Stimulated activated naive CD8-positive, alpha-beta T cell treated with anti-CD3 and anti-CD28 coated beads, Interleukin-15, amount 100 ng/mL, for 72 hours (primary cell): ENCODE data around the gene HSP90AB1.

ENCODE experiments used
- ATAC-seq: fragments of 150-1000 bp; cut with Tn5 transposase; 2 replicates; pipeline ENCODE4 v1.10.0; 2021; ENCODE audit warnings: mild to moderate bottlenecking, moderate library complexity
- DNase-seq, 2 donors: peaks; one replicate each; pipeline ENCODE4 v3.0.0; 2021 to 2022
- H3K27ac Mint-ChIP-seq, 2 donors: one replicate each; pipeline ENCODE4 v1.8.0; 2022; ENCODE audit warnings: mild to moderate bottlenecking in 2 of 2, mixed read lengths in 2 of 2, moderate library complexity in 2 of 2
- H3K27me3 Mint-ChIP-seq: one replicate; pipeline ENCODE4 v1.8.0; 2022; ENCODE audit warnings: mixed read lengths
- H3K4me1 Mint-ChIP-seq: one replicate; pipeline ENCODE4 v1.8.0; 2022; ENCODE audit warnings: mild to moderate bottlenecking, mixed read lengths
- H3K4me3 Mint-ChIP-seq, 2 donors: one replicate each; pipeline ENCODE4 v1.8.0; 2022; ENCODE audit warnings: mild to moderate bottlenecking in 2 of 2, mixed read lengths in 2 of 2, moderate library complexity in 1 of 2
- H3K9me3 Mint-ChIP-seq, 2 donors: one replicate each; pipeline ENCODE4 v1.8.0; 2022; ENCODE audit warnings: mixed read lengths in 2 of 2

HSP90AB1 gene

DNA sequence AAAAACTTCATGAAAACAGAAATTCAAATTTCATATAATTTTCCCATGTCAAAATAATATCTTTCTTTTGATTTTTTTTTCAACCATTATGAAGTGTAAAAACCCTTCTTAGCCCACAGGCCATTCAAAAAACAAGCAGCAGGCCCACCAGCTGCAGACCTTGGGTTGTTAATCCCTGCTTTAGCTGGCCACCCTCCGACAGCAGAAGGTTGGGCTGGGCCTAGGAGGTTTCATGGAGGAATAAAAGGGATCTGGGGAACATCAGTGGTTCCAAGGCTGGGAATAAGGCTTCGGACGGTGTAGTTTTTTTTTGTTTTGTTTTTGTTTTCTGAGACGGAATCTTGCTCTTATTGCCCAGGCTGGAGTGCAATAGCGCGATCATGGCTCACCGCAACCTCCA, 3.6 kb upstream of the HSP90AB1 start:
- Mint-ChIP-seq H3K27me3 (no peaks in the 10 kb centered on the region), H3K4me3 (no peak overlapping the region), H3K4me1 (peaks cover 37% of the 10 kb centered on the region), H3K27ac (no peak overlapping the region), H3K9me3 (no peaks in the 10 kb centered on the region)
- DNase-seq (no peak), ATAC-seq (no peak)

- no peak for ATAC-seq
- Mint-ChIP-seq H3K27me3 (no peaks in the 10 kb centered on the region), H3K4me3 (peak overlapping the region; percentile 99), H3K4me1 (peaks cover 48% of the 10 kb centered on the region), H3K9me3 (no peaks in the 10 kb centered on the region), H3K27ac (peak overlapping the region; percentile 68 to 89)
- no peak for DNase-seq
These were observed 1.4 kb upstream of the HSP90AB1 start for GRCh38 chr6:44245391-44245911.

GRCh38 chr6:44245912-44246662, 814 bp upstream of the HSP90AB1 start:
- Mint-ChIP-seq H3K4me3 (peak overlapping the region; percentile 99), H3K4me1 (peaks cover 55% of the 10 kb centered on the region), H3K27me3 (no peaks in the 10 kb centered on the region), H3K27ac (peak overlapping the region; percentile 100), H3K9me3 (no peaks in the 10 kb centered on the region)
- peak; percentile 65 for ATAC-seq
- peak; percentile 86 to 88 for DNase-seq

- Mint-ChIP-seq H3K4me3 (peak overlapping the region; percentile 99), H3K27me3 (no peaks in the 10 kb centered on the region), H3K9me3 (no peaks in the 10 kb centered on the region), H3K27ac (peak overlapping the region; percentile 100), H3K4me1 (peaks cover 68% of the 10 kb centered on the region)
- DNase-seq (peak; percentile 87 to 94), ATAC-seq (peak; percentile 76)
These were observed 719 bp downstream of the HSP90AB1 start for GRCh38 chr6:44247338-44248302.

- DNase-seq (no peak), ATAC-seq (no peak)
- Mint-ChIP-seq H3K4me3 (peak overlapping the region; percentile 99), H3K9me3 (no peaks in the 10 kb centered on the region), H3K27ac (peak overlapping the region; percentile 100), H3K4me1 (peaks cover 77% of the 10 kb centered on the region), H3K27me3 (no peaks in the 10 kb centered on the region)
These were observed 1.7 kb downstream of the HSP90AB1 start for GRCh38 chr6:44248579-44248978.

GRCh38 chr6:44249082-44249748, 2.3 kb downstream of the HSP90AB1 start:
- no peak for DNase-seq
- peak overlapping the region; percentile 100 for H3K27ac Mint-ChIP-seq
- H3K4me3 Mint-ChIP-seq: peak overlapping the region; percentile 99
- H3K27me3 Mint-ChIP-seq: no peaks in the 10 kb centered on the region
- H3K4me1 Mint-ChIP-seq: peaks cover 84% of the 10 kb centered on the region
- no peak for ATAC-seq
- H3K9me3 Mint-ChIP-seq: no peaks in the 10 kb centered on the region

- Mint-ChIP-seq H3K27me3 (no peaks in the 10 kb centered on the region), H3K27ac (peak overlapping the region; percentile 16 to 100), H3K9me3 (no peaks in the 10 kb centered on the region), H3K4me3 (peak overlapping the region; percentile 99), H3K4me1 (peaks cover 92% of the 10 kb centered on the region)
- DNase-seq: no peak
- no peak for ATAC-seq
These were observed 3.3 kb downstream of the HSP90AB1 start for GRCh38 chr6:44250067-44250717.

DNA sequence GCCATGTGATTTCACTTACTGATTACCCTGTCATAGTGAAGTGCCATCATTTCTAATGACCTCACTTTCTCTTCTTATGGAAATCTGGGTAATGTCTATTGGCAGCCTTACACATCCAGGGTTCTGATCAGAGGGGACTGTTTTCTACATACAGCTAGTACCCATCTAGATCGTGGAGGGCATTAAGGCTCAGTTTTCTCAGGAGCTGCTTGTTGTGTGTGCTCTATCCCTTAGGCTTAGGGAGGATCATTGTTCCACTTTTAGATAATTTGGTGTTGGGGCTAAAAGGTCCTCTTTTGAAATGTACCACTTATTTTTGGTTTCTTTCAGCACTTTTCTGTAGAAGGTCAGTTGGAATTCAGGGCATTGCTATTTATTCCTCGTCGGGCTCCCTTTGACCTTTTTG, 3.8 kb downstream of the HSP90AB1 start:
- ATAC-seq (no peak), DNase-seq (no peak)
- Mint-ChIP-seq H3K27ac (peak overlapping the region in 1 of 2 donors; percentile 100), H3K4me3 (peak overlapping the region; percentile 17 to 99), H3K27me3 (no peaks in the 10 kb centered on the region), H3K4me1 (peaks cover 92% of the 10 kb centered on the region), H3K9me3 (no peaks in the 10 kb centered on the region)

DNA sequence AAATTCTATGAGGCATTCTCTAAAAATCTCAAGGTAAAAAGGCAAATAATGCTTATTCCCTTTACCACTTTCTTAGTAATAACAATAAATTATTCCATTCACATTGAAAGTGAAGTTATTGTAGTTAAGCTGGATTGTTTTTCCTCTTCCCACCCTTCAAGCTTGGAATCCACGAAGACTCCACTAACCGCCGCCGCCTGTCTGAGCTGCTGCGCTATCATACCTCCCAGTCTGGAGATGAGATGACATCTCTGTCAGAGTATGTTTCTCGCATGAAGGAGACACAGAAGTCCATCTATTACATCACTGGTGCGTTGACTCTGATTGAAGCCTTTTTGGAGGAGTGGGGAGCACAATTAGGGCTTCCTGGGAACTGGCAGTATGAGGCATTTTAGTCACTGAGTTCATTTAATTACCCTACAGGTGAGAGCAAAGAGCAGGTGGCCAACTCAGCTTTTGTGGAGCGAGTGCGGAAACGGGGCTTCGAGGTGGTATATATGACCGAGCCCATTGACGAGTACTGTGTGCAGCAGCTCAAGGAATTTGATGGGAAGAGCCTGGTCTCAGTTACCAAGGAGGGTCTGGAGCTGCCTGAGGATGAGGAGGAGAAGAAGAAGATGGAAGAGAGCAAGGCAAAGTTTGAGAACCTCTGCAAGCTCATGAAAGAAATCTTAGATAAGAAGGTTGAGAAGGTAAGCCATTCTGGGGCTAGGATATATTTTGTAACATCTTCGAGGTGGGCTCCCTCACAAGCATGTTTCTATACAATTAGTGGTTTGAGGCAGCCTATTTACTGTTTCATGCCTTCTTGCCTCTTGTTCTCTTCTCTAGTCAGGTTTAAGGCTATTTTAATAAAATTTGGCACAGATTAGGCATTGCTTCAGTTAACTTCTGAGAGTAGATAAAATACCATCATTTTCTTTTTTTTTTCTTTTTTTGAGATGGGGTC, 4.9 kb downstream of the HSP90AB1 start:
- Mint-ChIP-seq H3K27me3 (no peaks in the 10 kb centered on the region), H3K4me3 (peak overlapping the region; percentile 13 to 40), H3K4me1 (peaks cover 98% of the 10 kb centered on the region), H3K27ac (peak overlapping the region; percentile 54 to 100), H3K9me3 (no peaks in the 10 kb centered on the region)
- DNase-seq (no peak), ATAC-seq (no peak)

DNA sequence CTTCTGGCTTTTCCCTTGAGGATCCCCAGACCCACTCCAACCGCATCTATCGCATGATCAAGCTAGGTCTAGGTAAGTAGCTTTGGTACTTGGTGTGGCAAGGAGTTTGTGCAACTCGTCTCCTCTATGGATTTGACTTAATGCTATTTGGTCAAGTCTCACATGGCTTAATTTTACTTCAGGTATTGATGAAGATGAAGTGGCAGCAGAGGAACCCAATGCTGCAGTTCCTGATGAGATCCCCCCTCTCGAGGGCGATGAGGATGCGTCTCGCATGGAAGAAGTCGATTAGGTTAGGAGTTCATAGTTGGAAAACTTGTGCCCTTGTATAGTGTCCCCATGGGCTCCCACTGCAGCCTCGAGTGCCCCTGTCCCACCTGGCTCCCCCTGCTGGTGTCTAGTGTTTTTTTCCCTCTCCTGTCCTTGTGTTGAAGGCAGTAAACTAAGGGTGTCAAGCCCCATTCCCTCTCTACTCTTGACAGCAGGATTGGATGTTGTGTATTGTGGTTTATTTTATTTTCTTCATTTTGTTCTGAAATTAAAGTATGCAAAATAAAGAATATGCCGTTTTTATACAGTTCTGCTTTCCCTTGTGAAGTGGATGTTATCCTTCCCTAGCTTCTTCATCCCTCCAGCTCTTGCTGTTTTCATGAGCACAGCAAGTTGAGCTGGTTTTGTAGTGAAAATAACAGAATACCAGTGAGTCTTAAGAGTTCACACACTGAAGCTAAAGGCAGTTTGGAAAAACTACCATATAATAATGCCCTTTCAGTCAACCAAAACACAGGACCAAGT, 6.6 kb downstream of the HSP90AB1 start:
- Mint-ChIP-seq H3K4me3 (no peak overlapping the region), H3K27ac (peak overlapping the region in 1 of 2 donors; percentile 97), H3K27me3 (no peaks in the 10 kb centered on the region), H3K9me3 (no peaks in the 10 kb centered on the region), H3K4me1 (peaks cover 92% of the 10 kb centered on the region)
- peak; percentile 57 to 64 for DNase-seq
- no peak for ATAC-seq

GRCh38 chr6:44254191-44255104, 7.5 kb downstream of the HSP90AB1 start:
- no peak for ATAC-seq
- no peak for DNase-seq
- H3K27ac Mint-ChIP-seq: peak overlapping the region; percentile 29 to 97
- H3K4me3 Mint-ChIP-seq: peak overlapping the region; percentile 31 to 90
- peaks cover 89% of the 10 kb centered on the region for H3K4me1 Mint-ChIP-seq
- no peaks in the 10 kb centered on the region for H3K27me3 Mint-ChIP-seq
- no peaks in the 10 kb centered on the region for H3K9me3 Mint-ChIP-seq

DNA sequence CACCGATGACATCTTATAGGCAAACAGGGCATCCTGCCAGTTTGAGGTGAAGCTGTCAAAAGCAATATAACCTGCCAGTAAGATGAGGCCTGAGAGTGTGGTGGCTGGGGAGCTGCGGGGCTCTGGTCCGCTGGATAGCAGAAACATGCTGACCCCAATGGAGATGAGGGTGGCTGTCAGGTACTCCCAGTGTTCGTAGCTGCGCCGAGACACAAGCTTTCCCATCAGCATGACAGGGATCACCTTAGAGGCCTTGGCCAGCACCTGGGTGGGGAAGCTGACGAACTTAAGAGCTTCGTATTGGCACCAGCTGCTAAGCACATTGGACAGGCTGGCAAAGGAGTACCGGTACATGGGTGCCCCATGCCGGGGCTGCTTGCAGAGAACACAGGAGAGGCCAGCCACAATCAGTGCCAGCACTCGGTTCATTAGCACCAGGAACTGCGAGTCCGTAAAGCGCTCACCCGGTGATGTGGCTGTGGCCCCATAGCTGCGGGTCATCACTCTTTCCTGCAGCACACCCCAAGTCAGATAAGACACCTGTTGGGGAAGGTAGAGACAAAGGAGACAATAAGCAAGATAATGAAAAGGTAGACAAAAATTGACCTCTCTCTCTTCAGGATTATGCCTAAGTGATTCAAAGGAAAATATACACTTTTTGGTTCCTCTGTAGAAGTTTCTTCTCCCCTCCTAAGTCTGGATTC, 8.4 kb downstream of the HSP90AB1 start:
- Mint-ChIP-seq H3K27ac (peak overlapping the region; percentile 79 to 97), H3K4me1 (peaks cover 85% of the 10 kb centered on the region), H3K4me3 (peak overlapping the region; percentile 90 to 94), H3K27me3 (no peaks in the 10 kb centered on the region), H3K9me3 (no peaks in the 10 kb centered on the region)
- peak; percentile 28 to 43 for DNase-seq
- no peak for ATAC-seq
